NOMO-1 treated with DMSO at 0.1 percent for 48 hours (cell line): Measurements from ENCODE around the gene SNCAIP.

Experiments
- DNase-seq: peaks from one replicate; lab custom pipeline; 2025; ENCODE audit not compliant: unreplicated experiment; lab: John Stamatoyannopoulos, UW

SNCAIP gene

GRCh38 chr5:122394284-122394930 lies 82.4 kb downstream of the SNCAIP start:
- no peak for DNase-seq

DNA sequence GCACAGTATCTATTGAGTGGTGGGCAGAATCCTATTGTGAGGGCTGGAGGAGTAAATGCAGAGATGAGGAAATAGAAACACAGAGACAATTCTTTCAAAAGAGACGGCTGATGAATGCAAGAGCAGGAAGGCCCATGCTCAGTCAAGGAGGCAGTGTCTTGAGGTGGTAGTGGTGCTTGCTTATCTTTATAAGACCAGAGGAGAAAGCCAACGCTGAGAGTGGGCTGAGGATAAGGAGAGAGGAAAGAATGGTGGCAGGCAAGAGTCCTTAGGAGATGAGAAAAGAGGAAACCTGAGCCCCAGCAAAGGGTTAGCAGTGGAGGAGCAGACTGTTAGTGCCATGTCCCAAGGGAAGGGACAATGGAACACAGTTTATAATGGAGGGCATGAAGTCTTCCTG lies 86.0 kb downstream of the SNCAIP start:
- no peak for DNase-seq

GRCh38 chr5:122400341-122400740 lies 88.3 kb downstream of the SNCAIP start:
- DNase-seq = no peak

GRCh38 chr5:122400938-122401337 lies 88.9 kb downstream of the SNCAIP start:
- DNase-seq = no peak

- DNase-seq = no peak
Observed at GRCh38 chr5:122401976-122402725, 90.1 kb downstream of the SNCAIP start.

- DNase-seq = no peak
Observed at GRCh38 chr5:122402955-122403685, 91.1 kb downstream of the SNCAIP start.

DNA sequence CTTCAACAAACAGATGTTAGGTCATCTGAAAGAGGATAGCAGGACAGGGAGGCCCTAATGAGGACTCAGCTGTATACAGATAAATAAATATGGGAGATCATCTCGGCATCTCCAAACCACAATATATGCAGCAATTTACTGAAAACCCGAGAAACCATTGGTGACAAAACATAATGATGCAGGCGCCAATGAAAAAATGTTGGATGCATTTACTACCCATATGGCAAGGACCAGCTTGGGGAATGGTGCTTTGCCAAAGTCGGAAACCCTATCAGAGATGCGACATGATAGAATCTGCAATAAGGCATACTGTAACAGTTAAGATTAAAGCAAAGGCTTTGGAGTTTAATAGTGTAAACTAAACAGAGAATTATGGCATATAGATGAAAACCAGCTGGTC lies 92.0 kb downstream of the SNCAIP start:
- no peak for DNase-seq

DNA sequence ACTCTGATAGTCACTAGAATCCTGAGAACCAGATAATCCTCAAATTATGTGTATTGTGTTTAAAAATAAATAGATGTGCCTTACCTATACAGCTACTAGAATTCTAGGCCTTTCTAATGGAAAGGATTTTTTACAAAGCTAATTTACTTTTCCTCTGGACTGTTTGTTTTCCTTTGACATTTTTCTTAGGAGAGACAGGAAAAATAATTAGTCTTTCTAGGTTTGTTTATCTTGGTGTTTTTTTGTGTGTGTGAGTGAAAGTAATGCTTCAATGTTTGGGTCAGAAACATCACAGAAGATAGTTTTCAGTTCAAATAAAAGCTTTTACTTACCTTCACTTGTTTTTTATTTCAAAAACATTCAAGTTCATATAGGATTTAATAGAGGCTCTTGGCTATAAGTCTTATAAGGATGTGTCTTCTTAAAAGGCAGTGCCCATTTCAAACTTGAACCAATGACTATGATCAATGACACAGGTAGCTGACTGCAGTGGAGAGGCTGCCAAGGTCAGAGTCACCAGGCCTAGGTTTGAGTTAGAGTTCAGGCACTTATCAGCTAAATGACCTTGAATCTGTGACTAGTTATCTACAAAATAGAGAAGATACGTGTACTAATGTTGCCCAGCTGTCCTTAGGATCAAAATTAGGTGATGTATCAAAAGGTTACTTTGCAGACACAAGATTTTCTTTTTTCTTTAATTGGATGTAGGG lies 92.8 kb downstream of the SNCAIP start:
- no peak for DNase-seq

DNA sequence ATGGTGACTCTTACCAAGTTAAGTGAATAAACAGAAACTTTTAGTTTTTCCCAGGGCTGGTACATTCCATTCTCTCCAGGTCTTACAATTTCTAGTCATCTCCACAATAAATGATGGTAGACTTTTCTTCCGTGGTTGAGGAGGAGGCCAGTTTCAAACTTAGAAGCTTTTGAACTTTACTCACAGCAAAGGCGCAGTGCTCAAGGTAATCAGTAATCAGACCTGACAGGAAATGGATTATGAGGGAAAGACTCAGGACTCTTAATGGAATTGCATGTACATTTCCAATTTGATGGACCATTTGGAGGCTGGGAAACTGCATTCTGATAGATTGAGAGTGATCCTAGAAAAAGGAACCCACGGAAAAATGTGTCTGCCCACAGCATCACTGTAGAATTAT lies 93.7 kb downstream of the SNCAIP start:
- no peak for DNase-seq

DNA sequence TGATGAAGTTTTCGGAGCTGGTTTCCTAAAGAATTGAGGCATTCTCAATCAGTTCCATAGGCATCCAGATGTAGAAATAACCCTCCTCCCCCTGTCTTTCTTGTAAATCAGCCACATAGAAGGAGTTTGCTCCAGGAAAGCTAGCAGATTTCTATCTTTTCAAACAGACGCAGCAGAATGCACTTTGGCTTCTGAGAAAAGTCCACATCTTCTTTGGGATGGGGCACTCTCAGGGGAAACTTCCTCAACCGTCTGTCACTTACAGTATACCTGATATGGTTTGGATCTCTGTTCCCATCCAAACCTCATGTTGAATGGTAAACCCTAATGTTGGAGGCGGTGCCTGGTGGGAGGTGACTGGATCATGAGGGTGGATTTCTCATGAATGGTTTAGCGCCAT lies 94.1 kb downstream of the SNCAIP start:
- no peak for DNase-seq

DNA sequence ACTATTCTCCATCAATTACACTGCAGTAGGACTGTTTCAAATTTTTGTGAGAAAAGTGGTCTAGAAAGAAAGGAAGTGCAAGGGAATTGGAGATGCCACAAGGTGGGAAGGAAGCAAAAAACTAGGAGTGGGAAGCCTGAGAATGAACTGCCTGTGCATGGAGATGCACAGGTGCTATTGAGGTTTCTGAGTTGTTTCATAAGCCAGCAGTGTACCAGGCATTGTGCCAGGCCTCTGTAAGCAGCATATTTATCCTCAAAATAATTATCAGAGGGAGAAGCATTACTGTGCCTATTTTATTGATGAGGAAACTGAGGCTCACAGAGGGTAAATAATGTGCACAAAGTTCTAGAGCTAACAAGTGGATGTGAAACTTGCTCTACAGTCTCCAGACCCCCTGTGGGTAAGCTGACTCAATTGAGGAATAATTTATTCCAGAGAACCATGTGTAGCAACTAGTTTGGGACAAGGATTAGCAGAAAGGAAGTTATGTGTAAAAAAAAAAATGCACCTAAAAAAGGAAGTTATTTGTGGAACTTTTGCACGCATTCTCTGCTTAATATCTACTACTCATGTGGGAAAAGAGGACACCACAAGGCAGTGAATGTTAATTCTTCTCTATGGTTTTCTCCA lies 96.7 kb downstream of the SNCAIP start:
- DNase-seq = peak; percentile 92

GRCh38 chr5:122412966-122413365 lies 100.9 kb downstream of the SNCAIP start:
- no peak for DNase-seq

- no peak for DNase-seq
Observed at GRCh38 chr5:122413722-122414121, 101.7 kb downstream of the SNCAIP start.

DNA sequence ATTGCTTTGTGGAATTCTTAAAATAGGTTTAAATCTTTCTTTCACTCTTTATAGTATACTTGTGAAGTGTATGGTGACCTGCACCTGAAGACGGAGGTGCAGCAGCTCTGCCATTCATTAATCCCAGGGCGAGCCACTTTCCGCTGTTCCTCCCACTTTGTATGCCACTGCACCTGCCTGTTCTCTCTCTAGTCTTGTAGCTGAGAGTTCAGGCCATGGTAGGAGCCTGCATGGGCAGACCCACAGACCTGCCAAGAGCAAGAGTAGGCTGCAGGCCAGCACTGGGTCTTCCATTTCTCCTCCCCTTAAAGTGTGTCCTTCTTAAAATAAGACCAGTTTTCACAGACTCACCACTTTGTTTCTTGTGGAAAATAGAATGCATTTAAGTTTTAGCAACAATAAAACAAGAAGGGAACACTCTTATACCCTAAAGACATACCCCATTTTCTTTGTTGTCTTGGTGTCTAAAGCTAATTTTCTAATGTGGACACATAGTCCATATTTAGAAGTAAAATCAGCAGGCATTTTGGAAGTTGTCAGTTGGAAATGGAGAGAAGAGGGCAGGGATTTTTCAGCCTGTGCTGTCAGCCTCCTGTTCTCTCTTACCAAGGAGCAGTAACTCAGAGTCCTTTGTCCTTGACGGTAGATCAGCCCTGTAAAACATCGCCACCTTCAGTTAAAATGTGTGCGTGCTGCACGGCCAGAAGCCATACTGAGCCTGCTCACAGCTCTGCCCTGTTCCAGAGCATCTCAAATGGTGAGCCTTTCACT lies 103.2 kb downstream of the SNCAIP start:
- peak; percentile 52 for DNase-seq

GRCh38 chr5:122415801-122416120 lies 103.7 kb downstream of the SNCAIP start:
- DNase-seq = no peak

GRCh38 chr5:122419142-122419894 lies 107.3 kb downstream of the SNCAIP start:
- no peak for DNase-seq

GRCh38 chr5:122420091-122420490 lies 108.1 kb downstream of the SNCAIP start:
- DNase-seq = no peak

DNA sequence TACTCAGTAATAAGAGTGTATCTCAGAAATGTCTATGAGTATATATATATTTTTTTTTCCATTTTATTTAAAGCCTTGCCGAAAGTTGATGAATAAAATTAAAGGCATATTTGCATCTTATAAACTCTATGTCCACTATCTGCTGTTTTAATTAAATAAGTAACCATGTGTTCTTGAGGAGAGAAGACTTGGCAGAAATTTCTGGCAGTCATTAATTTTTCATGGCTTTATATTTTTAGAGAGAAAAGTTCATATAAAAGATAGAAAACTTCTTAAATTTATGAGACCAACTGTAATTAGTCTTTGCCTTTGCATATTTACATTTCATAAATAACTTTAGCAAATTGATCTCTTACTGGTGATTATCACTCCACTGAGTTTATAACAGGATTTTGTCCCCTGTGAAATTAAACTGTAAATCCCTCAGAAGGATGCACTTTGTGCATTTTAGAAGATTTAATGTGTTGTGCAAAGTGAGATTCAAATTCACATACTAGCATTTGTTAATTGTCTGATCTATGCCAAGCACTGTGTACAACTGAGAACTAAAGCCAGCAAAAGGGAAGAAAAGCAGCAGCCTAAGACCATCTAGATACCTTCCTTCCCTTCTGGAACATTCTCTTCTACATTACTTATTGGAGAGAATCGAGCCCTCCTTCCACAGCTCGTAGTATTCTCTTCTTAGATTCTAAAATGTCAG lies 108.7 kb downstream of the SNCAIP start:
- no peak for DNase-seq
